HUES6 (cell line): ENCODE results near the gene CPB1.

Experiments
- H3K27ac ChIP-seq: 2 replicates; pipeline ENCODE4 v1.7.0; 2013; ENCODE audit warnings: low read depth, mild to moderate bottlenecking, low read length, inconsistent platforms
- H3K27me3 ChIP-seq: 2 replicates; pipeline ENCODE4 v1.6.1; 2013; ENCODE audit warnings: low read length; ENCODE audit not compliant: control insufficient read depth, insufficient read depth
- H3K36me3 ChIP-seq: 2 replicates; pipeline ENCODE4 v1.6.1; 2013; ENCODE audit warnings: low read length; ENCODE audit not compliant: control insufficient read depth, insufficient read depth
- H3K4me1 ChIP-seq: 2 replicates; pipeline ENCODE4 v1.6.1; 2013; ENCODE audit warnings: low read length; ENCODE audit not compliant: control insufficient read depth, insufficient read depth
- H3K4me3 ChIP-seq: 2 replicates; pipeline ENCODE4 v1.5.1; 2013; ENCODE audit warnings: low read depth, low read length
- H3K9ac ChIP-seq: one replicate; pipeline ENCODE4 v1.6.1; 2013; ENCODE audit warnings: mild to moderate bottlenecking, low read length
- H3K9me3 ChIP-seq: 2 replicates; pipeline ENCODE4 v1.6.1; 2013; ENCODE audit warnings: low read depth, low read length; ENCODE audit not compliant: control insufficient read depth, insufficient read depth

Gene CPB1

DNA sequence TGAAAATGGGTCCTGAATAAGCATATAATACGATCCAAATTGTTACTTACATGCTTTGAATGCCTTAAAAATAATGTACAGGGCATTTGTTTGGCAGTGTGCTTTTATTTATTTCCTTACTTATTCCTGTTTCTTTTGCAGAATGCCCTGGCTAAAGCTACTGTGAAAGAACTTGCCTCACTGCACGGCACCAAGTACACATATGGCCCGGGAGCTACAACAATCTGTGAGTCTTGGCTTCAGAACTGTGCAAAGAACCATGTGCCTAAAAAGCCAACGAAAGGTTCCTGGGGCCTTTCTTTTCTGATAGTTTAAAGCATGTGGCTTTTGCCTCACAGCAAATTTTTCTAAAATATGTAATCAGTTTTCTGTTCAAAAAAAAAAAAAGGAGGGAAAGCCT is 29.7 kb downstream of the CPB1 start:
- H3K4me3 ChIP-seq: no peak overlapping the region
- no peaks in the 10 kb centered on the region for H3K4me1 ChIP-seq
- no peaks in the 10 kb centered on the region for H3K27me3 ChIP-seq
- no peaks in the 10 kb centered on the region for H3K36me3 ChIP-seq
- H3K9ac ChIP-seq: no peak overlapping the region
- no peaks in the 10 kb centered on the region for H3K9me3 ChIP-seq
- no peak overlapping the region for H3K27ac ChIP-seq

DNA sequence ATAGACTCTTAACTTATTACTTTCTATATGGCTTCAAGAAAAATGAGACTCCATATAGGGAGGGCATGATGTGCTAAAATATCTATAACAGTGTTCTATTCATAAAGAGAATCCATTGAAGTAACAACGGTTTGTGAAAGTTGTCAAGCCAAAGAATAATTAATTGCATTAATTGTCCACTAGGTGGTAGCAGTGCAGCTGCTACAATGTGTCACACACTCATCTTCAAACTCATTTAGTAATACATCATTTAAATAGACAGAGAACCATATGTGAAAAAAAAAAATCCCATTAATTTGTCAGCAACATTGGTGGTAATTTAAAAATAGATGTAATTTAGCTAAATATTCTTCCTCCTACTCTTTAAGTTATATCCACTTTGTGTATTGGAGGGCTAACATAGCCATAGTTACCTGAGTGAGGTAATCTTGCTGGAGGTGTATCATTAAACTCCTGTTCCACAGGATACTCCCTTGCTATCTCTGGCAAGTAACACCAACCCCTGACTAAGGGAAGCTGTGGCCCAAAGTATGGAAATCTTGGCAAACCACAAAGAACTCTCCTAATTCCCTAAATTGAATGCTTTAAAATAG is 33.8 kb downstream of the CPB1 start:
- H3K4me1 ChIP-seq: no peaks in the 10 kb centered on the region
- H3K4me3 ChIP-seq: no peak overlapping the region
- no peaks in the 10 kb centered on the region for H3K27me3 ChIP-seq
- no peaks in the 10 kb centered on the region for H3K9me3 ChIP-seq
- no peak overlapping the region for H3K27ac ChIP-seq
- no peak overlapping the region for H3K9ac ChIP-seq
- no peaks in the 10 kb centered on the region for H3K36me3 ChIP-seq

DNA sequence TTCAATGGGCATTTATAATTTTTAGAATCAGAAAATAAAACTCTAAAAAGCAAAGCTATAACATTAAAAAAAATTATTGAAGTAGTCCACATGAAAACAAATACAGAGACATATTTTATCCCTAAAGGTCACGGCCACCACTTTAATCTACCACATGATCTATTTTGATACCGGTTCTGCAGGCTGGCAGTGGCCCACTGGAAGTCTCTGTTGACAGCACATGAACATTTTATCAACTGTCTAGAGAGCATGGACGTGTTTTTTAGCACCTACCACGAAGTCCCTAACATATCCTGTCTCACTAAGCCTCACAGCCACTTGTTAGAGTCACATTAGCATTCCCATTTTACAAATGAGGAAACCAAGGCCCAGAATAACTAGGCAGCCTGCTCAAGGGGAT is 35.7 kb downstream of the CPB1 start:
- Histone ChIP-seq H3K4me3 (no peak overlapping the region), H3K9me3 (no peaks in the 10 kb centered on the region), H3K9ac (no peak overlapping the region), H3K27me3 (no peaks in the 10 kb centered on the region), H3K36me3 (no peaks in the 10 kb centered on the region), H3K27ac (no peak overlapping the region), H3K4me1 (no peaks in the 10 kb centered on the region)

GRCh38 chr3:148863814-148864213 is 36.2 kb downstream of the CPB1 start:
- no peaks in the 10 kb centered on the region for H3K27me3 ChIP-seq
- no peaks in the 10 kb centered on the region for H3K36me3 ChIP-seq
- no peaks in the 10 kb centered on the region for H3K9me3 ChIP-seq
- no peaks in the 10 kb centered on the region for H3K4me1 ChIP-seq
- no peak overlapping the region for H3K4me3 ChIP-seq
- H3K27ac ChIP-seq: no peak overlapping the region
- no peak overlapping the region for H3K9ac ChIP-seq

GRCh38 chr3:148865049-148865448 is 37.4 kb downstream of the CPB1 start, which contains the start of gene CPA3:
TSS of gene CPA3 (plus strand) at chr3:148865296. CDS start at chr3:148865308, 12 bp downstream.
- no peaks in the 10 kb centered on the region for H3K4me1 ChIP-seq
- H3K36me3 ChIP-seq: no peaks in the 10 kb centered on the region
- H3K27ac ChIP-seq: no peak within 1 kb of the TSS
- no peaks in the 10 kb centered on the region for H3K27me3 ChIP-seq
- no peak within 1 kb of the TSS for H3K9ac ChIP-seq
- no peaks in the 10 kb centered on the region for H3K9me3 ChIP-seq
- H3K4me3 ChIP-seq: no peak within 1 kb of the TSS

GRCh38 chr3:148866261-148866660 is 38.6 kb downstream of the CPB1 start:
- Histone ChIP-seq H3K4me1 (no peaks in the 10 kb centered on the region), H3K9ac (no peak overlapping the region), H3K36me3 (no peaks in the 10 kb centered on the region), H3K4me3 (no peak overlapping the region), H3K27me3 (no peaks in the 10 kb centered on the region), H3K27ac (no peak overlapping the region), H3K9me3 (no peaks in the 10 kb centered on the region)

DNA sequence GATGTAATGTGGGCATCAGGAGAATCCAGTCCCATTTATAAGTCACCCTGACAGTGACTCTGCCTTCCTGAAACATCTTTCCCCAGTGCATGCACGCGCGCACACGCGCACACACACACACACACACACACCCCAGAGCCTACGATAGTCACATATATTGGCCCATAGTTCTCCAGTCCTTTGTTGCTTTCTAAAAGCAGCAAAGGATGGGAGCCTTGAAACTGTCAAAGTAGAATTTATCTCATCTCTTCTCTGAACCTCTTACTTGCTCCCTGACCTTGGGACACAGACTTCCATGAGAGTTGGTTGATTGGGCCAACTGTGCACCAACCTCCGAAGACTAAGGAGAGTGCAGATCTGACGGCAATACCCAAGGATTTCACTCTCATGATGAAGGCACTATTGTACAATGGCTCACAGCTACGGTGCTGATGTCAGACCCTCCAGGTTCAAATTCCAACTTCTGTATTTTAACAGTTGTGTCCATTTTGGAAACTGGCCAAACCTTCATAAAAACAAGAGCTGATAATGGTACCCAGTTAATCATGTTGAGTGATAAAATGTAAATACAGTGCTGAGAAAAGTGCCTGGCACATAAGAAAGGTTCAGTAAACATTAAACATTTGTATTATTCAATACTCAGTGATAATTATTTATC is 45.8 kb downstream of the CPB1 start:
- H3K4me3 ChIP-seq: no peak overlapping the region
- H3K27me3 ChIP-seq: no peaks in the 10 kb centered on the region
- no peaks in the 10 kb centered on the region for H3K4me1 ChIP-seq
- no peak overlapping the region for H3K27ac ChIP-seq
- no peaks in the 10 kb centered on the region for H3K9me3 ChIP-seq
- H3K9ac ChIP-seq: no peak overlapping the region
- H3K36me3 ChIP-seq: no peaks in the 10 kb centered on the region

DNA sequence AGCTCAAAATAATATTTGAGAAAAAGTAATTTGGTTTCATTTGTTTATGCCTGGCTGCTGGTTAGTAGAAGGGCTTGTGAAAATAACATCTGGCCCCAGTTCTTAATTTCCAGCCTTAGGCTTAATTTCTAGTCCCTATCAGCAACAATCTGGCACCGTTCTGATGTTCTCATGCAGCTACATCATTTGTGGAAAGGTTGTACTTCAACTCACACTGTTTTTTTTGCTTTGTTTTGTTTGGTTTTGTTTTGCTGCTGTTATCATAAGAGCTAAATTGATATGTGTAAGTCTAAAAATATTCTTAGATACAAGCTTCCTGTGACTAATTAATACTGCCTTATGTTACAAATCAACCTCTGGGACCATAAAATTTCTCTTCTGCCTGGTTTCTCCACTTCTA is 46.4 kb downstream of the CPB1 start:
- no peaks in the 10 kb centered on the region for H3K9me3 ChIP-seq
- H3K36me3 ChIP-seq: no peaks in the 10 kb centered on the region
- H3K27me3 ChIP-seq: no peaks in the 10 kb centered on the region
- no peak overlapping the region for H3K9ac ChIP-seq
- H3K4me1 ChIP-seq: no peaks in the 10 kb centered on the region
- H3K4me3 ChIP-seq: no peak overlapping the region
- no peak overlapping the region for H3K27ac ChIP-seq

GRCh38 chr3:148878095-148878494 is 50.5 kb downstream of the CPB1 start:
- Histone ChIP-seq H3K9ac (no peak overlapping the region), H3K4me1 (no peaks in the 10 kb centered on the region), H3K27ac (no peak overlapping the region), H3K4me3 (no peak overlapping the region), H3K27me3 (no peaks in the 10 kb centered on the region), H3K9me3 (no peaks in the 10 kb centered on the region), H3K36me3 (no peaks in the 10 kb centered on the region)

DNA sequence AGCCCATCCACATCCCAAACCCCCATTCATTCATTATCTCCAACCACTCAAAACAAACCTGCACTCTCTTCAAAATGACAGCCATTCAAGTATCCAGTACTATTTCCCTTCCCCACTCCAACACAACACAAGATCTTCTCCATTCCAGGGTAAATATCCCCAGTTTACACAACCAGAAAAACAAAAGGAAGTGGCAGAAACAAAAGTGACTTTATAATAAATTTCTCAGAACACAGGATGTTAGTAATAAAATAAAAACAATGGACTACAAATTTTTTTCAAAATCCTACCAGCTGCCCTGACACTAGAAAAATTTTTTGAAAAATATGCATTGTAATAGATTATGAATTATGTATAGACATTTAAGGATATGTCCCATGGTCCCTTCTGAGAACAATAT is 51.6 kb downstream of the CPB1 start:
- no peaks in the 10 kb centered on the region for H3K4me1 ChIP-seq
- no peak overlapping the region for H3K27ac ChIP-seq

DNA sequence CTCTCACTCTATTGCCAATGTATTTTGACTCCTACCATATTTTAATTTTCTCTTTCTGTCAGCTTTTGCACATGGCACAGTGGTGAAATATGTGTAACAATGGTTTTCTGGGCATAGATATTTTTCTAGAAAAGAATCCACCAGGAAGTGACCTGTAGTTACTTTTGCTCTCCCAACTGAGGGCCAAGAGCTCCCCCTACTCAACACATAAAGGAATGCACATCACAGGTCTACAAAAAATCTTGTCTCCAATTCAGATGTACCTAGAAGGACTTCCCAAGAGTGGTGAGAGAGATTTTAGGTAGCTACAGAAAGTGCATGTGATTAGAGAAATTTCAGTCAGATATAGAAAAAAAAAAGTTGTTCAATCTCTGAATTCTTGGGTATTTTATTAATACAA is 53.1 kb downstream of the CPB1 start:
- H3K9ac ChIP-seq: no peak overlapping the region
- H3K4me1 ChIP-seq: no peaks in the 10 kb centered on the region
- no peak overlapping the region for H3K4me3 ChIP-seq
- H3K36me3 ChIP-seq: no peaks in the 10 kb centered on the region
- no peaks in the 10 kb centered on the region for H3K27me3 ChIP-seq
- H3K27ac ChIP-seq: no peak overlapping the region
- no peaks in the 10 kb centered on the region for H3K9me3 ChIP-seq

More for the DNA sequence above, 51.6 kb downstream of the CPB1 start:
- Histone ChIP-seq H3K9me3 (no peaks in the 10 kb centered on the region), H3K4me3 (no peak overlapping the region), H3K9ac (no peak overlapping the region), H3K27me3 (no peaks in the 10 kb centered on the region), H3K36me3 (no peaks in the 10 kb centered on the region)
